ENCODE data around the gene ACSL3.

ACSL3 gene

DNA sequence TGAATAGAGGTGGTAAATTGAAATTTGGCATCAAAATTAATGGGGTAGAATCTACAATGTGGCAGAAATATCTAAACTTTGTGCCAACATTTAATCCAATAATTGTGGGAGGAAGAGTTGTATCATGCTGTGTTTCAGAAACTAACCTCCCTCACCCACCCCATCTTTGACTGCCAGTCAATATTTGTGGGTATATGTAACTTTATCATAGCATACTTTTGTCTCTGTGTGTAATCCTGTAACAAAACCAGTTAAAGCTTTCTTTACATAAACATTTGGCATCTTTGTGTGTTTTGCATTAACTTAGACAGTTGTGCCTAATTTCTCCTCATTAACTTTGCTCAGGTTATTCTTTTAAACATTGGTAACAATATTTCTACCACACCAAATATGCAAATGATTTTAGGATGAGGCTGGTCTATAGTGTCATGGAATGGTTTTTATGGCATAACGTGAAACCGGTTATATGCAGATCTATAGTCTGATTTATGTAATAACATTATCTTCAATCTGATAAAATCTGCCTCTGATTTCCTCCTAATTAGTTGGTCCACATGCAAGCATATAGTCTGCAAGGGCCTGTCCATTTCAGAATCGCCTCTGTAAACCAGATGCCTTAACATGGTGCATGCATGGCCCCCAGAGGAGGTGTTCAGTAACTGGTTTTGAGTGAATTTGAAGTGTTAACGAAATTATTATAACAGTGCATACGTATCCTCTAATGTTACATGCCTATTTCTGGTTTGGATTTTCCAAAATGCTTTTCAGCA is 84.3 kb downstream of the ACSL3 start:
- no peak for DNase-seq

DNA sequence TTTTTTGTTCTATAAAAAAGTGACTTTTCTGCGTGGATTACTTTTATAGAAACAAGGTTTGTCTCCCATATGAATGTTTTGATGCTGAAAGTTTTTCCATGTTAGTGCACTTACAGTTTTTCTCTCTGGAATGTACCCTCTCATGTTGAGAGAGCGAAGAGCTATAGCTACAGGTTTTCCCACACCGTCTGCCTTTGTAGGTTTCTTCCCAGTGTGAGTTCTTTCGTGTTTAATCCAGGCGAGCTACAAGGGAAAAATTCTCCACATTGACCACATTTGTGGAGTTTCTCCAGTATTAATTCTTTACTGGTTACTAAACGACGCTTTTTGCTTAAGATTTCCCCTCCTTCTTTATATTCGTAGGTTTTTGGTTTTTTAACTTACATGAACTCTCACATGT is 85.1 kb downstream of the ACSL3 start:
- DNase-seq, result no peak

DNA sequence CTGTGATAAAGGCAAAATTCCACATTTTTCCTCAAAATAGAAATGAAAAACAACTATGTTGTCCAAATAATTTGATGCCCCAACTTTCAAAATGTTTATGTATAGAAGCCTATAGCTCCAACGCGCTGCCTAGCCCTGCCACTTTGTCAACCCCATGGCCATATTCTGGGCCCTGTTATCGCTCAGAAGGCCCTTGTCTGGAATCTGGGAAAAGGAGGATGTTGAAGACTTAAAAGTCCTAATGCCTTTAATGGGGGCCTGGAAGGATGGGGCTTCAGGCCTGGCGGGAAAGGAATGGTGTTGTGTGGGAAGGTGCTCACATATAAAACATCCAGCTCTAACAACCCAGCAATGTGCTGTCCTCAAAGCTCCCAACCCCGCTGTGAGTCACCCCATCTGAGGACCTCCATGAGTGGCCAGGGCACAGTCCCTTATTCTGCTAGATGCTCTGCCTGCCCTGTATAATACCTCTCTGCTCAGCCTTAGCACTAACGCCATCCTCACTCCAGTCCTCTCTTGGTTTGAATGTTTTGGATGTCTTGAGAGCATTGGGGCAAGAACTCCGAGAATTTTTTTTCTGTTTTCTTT is 86.0 kb downstream of the ACSL3 start:
- no peak for DNase-seq

DNA sequence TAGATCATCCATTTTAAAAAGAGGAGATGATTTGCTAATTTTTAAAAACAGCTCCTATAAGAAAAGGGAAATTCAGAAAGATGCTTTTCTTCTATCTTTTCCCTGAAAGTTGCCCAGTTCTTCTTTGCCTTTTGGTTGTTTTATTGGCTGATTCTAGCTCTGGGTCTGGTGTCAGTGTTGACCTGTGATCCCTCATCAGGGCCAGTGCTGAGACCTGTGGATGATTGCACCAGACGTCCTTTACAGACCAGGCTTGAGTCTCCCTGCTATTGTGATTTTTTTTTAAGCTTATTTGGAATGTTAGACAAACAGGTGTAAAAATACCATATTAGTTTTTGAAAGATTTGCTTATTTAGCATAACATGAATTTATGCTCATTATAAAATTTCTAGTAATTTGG is 88.2 kb downstream of the ACSL3 start:
- DNase-seq, result no peak

DNA sequence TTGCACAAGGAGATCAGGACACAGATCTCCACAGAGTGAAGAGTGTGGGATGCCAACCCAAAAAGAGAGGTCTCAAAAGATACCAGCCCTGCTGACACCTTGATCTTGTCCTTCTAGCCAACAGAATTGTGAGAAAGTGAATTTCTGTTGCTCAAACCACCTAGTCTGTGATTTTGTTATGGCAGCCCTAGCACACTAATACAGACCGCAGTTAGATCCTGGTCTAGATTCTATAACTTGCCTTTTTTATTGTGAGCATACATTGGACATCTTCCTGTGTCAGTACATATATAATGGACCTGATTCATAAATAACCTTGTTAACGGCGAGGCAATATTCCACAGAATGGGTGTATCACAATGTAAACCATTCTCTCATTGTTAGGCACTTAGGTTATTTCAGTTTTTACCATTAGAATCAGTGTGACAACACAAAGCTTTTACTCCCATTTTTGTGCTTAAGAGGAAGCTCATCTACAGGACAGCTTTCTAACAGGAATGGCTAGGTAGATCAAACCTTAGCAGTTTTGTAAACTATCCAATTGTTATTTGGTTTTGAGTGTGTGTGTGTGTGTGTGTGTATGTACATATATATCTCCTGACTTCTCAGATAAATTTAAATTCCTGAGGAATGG is 89.0 kb downstream of the ACSL3 start:
- DNase-seq, result no peak

DNA sequence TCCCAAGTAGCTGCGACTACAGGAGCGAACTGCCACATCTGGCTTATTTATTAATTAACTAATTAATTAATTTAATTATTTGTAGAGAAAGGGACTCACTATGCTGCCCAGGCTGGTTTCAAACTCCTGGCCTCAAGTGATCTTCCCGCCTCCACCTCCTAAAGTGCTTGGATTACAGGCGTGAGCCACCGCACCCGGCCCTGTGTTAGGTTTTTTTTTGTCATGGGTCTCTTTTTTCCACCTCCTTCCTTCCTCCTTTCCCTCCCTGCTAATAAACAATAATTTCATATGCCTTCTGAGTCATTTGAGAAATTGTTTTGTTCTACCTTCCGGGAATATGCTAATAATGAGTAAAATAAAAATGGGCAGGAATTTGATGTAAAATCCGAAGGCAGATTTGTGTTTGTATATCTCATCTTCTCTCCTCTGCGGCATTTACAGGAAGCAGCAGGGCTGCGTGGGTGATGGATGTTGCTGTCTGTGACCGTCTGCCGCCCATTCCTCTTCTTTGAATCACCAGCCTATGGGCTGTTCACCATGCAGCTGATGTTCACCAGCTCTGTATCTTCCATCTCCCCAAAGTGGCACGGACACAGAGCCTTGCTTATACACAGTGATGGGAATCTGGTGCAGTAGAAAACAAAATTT is 89.9 kb downstream of the ACSL3 start:
- DNase-seq, result no peak

DNA sequence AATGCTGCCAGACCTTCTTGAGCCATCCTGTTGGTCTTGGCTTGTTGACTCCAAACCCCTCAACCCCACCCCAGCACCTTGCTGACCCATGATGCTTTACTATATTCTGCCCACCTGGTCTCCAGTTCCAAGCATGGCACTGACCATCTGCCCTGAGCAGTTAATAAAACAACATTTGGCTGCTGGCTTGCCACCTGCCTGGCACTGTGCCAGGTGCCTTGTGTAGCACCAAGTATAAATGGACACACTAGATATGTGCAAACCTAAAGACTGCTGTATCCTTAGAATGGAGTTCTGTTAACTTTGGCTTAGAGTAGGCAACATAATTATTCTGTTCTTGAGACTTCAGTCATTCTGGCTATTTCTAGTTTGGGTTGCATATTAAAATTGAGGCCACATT is 91.4 kb downstream of the ACSL3 start:
- no peak for DNase-seq

DNA sequence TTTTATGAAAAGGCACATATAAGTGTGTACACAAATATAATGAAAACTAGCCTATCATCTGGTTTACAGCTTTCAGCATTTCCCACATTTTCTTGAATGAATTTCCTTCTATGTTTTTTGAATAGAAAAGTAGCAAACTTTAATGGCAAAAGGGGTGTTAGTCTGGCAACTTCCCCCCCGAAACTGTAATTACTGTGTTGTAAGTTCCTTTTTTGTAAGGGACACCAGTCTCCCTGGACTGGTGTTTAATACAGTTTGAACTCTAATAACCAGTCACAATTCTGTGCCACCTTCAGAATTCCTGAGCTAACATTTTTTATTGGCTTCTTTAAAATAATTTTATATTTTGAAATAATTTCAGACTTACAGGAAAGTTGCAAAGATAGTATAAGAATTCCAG is 94.2 kb downstream of the ACSL3 start:
- DNase-seq, result no peak

DNA sequence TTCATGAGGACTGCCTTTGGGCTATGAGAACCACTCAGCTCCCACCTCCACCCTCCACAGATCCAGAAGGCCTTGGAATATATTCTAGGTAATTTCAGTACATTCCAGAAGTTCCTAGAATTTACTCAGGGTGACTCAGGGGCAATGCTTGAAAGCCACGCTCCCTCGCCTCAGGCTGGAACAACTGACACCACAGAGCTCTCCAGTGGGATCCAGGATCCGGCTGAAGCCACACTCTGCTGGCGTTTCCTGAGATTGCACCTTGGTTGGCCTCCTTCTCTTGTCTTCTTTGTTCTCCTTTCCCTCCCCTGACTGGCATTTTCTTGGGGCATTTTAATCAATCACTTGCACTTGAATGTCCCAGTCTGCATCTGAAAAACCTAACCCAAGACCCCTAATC is 98.5 kb downstream of the ACSL3 start:
- DNase-seq, result no peak

DNA sequence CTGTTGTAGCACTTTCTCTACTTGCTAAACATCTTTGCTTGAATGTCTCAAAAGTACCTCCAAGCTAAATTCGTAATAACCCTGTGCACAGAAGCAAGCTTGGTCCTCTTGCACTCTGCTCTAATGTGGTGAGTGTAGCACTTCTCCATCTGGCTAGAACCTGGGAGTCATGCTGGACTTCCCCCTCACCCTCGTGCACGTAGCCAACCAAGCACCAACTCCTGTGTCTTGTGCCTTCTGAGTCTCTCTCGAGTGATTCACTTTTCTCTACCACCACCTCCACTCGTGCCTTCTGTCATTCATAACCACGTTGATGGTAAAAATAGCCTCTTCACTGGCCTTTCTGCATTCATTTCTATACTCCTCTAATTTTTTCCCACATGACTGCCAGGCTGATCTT is 99.3 kb downstream of the ACSL3 start:
- DNase-seq, result no peak

DNA sequence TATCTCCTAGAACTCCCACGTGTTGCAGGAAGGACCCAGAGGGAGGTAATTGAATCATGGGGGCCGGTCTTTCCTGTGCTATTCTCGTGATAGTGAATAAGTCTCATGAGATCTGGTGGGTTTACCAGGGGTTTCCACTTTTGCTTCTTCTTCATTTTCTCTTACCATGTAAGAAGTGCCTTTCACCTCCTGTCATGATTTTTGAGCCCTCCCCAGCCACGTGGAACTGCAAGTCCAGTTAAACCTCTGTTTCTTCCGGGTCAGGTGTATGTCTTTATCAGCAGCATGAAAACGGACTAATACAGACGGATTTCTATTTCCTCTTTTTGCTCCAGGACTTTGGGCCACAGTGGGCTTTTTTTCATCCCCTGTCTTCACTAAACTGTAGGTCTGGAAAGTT is 102.8 kb downstream of the ACSL3 start:
- no peak for DNase-seq

DNA sequence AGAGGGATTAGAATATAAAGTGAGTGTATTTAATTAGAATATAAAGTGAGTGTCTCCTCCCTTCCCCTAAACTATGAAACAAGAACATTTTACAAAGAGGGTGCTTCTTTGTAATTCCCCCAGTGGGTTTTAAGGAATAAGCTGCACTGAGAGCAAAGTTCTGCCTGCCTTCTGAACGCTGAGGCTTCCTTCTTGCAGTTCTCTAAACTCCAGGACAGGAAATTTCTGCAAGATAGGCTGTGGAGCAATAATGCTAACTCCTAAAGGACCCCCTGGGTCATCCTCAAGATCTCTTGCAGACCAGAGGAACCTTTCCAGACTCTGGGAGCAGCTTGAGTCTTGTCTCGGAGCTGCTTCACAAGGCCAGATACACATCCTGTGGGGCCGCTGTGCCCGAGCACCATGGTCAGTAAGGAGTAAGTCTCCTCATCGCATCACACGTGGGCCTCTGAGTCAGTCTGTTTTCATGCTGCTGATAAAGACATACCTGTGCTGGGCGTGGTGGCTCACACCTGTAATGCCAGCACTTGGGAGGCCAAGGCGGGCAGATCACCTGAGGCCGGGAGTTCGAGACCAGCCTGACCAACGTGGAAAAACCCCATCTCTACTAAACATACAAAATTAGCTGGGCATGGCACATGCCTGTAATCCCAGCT is 103.7 kb downstream of the ACSL3 start:
- no peak for DNase-seq

DNA sequence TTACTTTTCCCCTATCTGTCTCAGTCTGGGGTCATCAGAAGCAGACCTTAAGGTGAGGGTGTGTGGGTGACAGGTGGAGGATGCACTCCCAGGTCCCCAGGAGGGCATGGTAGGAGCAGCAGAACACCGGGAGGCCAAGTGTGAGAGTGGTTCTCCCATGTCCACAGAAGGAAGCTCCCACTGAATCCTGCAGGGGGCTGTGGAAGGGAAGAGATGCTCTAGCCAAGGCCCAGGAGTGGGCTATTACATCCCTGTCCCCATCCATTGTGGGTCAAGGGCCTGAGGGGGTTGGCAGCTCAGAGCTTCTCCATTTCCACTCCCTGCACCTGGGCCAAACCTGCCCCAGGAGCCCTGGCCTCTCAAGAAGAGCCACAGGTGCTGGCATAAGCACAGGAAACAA is 104.7 kb downstream of the ACSL3 start:
- no peak for DNase-seq

DNA sequence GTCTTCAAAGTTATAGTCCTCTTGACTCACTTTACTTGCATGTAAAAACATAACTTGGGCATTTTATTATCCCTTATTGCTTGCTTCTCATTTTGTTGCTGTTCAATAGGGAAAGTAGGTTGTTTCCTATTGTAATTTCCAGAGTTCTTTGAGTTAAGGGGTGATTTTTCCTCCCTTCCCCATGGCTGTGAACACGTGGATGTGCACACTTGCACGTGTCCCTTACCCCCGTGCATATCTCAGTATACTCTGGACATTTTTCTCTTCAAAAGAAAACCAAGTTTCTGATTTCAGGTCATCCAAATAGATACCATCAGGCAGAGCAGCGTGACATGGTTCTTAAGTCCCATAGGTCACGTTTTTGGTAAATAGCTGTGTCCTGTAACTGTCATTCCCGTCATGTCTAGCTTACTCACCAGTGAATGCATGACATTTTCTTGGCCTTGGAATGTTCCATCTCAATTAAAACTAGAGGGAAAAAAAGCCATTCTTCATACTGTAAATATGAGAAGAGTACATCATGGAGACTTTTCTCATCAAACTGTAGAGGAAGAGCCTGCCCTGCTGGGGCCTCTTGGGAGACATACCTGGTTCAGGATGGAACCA is 107.8 kb downstream of the ACSL3 start:
- DNase-seq, result no peak

DNA sequence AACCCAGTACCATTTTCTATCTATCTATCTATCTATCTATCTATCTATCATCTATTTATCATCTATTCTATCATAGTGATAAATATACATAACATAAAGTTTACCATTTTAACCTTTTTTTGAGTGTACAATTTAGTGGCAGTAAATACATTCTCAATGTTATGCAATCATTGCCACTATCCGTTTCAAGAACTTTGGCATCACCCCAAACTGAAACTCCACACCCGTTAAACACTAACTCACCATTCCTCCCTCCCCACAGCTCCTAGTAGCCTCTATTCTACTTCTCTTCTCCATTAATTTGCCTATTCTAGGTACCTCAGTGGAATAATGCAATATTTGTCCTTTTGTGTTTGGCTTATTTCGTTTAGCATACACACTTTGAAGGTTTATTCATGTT is 108.7 kb downstream of the ACSL3 start:
- no peak for DNase-seq

DNA sequence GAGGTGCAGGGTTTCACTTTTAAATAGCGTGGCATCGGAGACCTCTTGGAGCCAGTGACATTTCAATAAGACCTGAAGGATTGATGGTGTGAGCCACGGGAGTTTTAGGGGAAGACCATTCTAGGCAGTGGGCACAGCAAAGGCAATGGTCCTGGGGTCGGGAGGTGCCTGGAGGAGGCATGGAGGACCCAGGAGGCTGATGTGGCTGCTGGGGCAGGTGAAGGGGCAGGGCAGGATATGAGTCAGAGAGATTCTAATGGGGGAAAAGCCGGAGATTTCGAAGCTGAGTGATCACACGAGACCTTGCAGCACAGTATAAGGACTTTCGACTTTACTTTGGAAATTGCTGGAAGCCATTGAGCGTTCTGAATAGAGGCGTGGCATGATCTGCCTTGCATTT is 111.6 kb downstream of the ACSL3 start:
- no peak for DNase-seq

DNA sequence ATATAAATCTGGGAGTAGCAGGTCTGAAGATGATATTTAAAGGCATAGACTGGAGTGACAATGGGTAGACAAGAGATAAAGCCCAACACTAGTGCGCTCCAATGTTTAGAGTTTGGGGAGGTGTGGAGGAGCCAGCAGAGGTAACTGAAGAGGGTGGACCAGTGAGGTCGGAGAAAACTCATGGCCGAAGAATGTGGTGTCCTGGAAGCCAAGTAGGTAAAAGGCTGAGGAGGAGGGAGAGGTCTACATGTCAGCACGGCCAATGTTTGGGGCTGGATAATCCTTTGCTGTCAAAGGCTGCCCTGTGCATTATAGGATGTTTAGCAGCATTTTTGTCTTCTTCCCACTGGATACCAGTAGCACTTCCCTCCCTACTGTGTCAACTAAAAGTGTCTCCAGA is 112.4 kb downstream of the ACSL3 start:
- no peak for DNase-seq

DNA sequence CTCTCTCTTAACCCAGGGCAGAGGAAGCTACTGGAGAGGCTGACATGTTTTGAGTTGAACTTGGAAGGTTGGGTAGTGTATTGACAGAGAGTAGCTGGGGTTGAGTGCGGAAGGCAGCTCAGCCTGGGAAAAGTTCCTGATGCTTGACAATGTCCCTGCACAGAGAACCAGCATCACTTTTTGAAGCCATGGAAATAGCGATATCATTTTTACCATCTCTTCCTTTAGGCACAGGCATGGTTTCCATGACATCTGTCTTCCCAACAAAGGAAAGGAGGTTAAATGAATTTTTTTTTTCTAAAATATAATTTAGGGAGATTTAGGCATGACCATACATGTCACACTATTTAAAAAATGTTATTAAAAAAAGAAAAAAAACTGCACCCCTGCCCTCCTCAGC is 112.9 kb downstream of the ACSL3 start:
- DNase-seq, result no peak

DNA sequence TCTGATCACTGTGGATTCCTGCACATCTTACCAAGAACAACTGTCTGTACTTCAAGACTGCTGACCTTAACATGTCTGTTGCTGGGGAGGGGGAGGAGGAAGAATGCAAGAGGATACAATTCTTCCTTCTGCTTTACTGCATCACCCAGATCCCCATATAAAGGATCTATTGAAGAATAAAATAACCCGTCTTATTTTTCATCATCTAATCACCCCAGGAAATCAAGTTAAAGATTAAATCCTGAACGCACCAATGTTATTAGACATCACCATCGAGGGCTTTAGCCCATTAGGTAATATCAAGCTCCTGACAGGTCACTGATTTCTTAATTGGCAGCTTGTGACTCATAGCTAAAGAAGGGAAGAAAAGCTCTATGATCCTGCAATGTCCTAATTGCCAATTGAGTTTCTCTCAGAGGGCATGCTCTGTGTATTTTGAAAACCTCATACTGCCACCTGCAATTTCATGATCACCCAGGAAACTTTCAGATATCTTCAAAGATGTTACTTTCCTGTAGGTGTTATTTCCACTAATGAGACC is 115.8 kb downstream of the ACSL3 start:
- no peak for DNase-seq

DNA sequence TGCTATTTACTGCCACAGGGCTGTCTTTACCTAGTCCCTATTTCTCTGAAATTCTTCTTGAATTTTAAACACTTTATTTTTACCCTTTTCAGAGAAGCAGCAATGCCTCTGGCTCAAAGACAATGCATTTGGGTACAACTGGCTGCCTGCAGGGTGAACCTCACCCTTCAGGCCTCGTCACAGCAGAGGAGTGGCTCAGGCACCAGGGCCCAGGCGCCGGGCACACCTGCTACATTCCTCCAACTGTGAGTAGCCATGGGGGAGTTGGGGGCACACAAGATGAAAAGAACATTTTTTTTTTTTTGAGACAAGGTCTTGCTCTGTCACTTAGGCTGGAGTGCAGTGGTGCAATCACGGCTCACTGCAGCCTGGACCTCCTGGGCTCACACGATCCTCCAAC is 116.3 kb downstream of the ACSL3 start:
- no peak for DNase-seq

DNA sequence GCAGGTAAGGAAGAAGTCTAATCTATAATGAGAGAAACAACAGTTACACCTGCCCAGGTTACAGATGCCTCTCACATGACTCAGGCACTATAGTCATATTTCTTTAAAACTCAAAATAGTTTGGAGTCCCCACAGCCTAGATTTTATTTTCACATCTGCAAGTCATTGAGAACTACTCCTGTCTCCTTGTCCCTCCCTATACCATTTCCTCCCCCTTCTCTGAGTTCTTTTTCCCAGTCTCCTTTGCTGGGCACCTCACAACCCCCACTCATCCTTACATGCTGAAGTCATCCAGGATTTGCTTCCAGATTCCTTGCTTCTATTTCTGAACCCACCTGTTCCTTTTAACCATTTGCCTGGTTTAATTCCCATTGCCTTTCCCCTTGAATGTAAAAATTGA is 118.0 kb downstream of the ACSL3 start:
- DNase-seq, result no peak

DNA sequence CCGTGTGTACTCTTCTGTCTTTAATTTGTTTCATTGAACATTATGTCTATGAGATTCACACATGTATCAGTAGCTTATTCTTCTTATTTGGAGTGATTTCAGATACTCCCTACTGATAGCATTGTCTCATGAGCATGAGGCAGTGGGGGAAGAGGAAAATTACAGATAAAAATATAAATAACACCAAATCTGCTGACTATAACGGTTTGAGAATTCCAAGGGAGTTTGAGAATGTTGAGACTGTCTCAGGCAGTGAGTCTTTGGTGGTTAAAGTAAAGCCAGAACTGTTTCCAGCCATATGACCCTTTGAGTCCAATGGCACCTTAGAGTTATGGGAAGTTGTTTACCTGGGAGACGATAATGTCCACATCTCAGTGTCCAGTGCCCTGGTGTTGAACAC is 118.6 kb downstream of the ACSL3 start:
- DNase-seq, result no peak

Data from NCI-H526 treated with DMSO at 0.1 percent for 48 hours (cell line).